Measurements from ENCODE around the gene OBSCN.

OBSCN gene

DNA sequence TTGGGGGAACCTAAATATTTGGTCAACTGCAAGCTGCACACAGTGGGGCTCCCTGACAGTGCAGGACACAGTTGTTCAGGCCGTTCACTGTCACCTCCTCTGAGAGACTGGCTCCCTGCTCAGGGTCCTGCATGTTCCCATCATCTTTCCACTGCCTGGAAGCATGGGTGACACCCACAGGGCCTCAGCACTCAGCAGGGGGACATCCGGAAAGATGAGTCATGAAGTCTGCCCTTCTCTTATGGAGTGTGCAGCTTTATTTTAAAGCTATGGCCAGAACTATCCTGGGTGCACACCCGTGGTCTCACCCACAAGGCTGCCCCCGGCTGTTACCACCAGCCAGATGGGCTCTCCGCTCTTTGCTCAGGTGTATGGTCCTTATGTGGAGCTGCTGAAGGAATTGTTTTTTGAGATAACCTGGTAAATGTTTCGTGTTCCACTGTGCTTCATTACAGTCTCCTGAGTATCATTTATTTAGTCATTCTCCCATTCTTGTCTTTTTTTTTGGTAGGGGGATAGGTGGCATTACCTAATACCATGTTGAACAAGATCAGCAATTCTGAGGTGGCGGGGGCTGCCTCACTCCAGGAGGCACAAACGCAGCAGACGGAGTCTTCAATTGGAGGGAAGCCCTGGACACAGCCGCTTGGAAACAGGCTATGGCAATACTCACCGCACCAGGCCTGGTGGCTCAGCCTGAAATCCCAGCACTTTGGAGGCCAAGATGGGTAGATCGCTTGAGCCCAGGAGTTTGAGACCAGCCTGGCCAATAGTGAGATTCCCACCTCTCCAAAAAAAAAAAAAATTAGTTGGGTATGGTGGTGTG, 184.5 kb downstream of the OBSCN start:
- no peak for DNase-seq

DNA sequence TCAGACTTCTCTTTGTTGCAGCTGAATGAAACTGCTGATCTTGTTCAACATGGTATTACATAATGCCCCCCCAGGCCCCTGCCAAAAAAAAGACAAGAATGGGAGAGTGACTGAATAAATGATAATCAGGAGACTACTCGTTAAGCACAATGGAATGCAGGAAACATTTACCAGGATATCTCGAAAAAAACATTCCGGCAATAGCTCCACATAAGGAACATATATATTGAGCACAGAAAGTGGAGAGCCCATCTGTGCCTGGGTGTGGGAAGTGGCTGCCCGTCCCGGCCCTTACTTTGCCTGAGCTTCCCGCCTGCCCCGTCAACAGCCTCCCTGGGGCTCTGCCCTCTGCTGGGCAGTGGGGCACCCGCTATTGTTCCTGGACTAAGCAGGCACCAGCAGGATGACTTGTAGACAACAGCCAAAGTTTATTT, 185.4 kb downstream of the OBSCN start:
- peak in 1 of 2 experiments; percentile 51 for DNase-seq

DNA sequence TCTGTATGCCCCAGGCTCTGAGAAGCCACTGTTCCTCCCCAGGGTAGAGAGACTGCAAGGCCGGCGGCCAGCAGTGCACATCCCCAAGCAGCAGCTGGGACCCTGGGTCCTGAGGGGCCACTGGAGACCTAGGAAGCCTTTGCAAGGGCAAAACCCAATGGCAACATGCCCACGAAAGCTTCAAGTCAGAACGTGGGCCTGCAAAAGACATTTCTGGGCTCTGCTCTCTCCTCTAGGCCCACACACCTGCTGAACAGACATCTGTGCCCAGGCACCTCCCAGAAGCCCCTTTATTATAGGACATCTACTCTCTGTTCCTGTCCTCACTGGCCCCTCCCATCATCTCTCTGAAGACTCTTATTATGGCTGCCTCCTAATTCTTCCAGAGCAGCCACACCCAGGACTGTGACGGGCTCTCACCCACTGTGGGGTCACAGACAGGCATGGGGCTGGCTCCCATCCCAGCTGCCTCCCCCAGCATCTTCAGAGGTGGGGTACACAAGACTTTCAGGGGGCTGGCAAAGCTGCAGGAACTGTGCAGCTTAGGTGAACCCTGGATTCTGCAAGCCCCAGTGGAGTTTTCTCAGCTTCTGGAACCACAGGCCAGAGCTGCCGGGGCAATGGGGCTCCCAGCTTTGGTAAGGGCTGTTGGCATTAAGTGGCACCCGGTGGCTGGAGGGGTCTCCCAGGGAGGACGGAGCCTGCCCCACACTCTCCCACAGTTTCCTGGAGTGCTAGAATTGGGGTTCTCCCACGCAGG, 186.1 kb downstream of the OBSCN start:
- no peak for DNase-seq

DNA sequence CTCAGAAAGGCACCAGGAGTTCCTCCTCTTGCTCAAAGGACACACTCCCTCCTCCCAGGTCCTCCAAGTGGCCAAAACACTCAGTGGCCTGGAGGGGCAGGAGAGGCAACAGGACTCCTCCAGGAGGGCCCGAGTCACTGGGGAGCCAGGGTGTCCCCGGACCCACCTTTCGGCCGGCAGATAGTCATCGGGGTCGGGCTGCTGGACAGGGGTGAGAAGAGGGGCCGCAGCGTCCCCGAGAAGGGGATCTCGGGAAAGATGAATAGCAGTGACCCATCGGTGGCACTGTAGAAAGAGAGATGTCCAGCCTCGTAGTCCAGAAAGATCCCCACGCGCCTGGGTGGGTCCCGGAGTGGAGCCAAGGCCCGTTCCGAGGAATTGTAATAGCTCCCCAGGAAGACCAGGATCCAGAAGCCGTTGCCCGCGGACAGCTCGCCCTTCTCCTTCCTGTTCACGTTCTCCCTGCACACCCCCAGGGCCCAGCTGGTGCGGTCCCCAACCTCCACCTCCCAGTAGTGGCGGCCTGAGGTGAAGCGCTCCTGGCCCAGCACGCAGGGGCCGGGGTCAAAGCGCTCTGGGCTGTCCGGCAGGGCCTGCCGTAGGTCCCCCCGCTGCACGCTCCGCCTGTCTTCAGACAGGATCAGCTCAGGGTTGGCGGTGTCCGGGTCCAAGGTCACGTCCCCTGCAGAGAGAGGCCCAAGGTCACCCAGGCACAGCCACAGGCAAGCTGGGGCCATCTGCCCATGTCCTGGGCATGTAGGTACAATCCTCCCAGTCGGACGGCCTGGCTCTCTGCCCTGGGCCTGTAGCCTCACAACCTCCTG, 186.9 kb downstream of the OBSCN start:
- DNase-seq = no peak

DNA sequence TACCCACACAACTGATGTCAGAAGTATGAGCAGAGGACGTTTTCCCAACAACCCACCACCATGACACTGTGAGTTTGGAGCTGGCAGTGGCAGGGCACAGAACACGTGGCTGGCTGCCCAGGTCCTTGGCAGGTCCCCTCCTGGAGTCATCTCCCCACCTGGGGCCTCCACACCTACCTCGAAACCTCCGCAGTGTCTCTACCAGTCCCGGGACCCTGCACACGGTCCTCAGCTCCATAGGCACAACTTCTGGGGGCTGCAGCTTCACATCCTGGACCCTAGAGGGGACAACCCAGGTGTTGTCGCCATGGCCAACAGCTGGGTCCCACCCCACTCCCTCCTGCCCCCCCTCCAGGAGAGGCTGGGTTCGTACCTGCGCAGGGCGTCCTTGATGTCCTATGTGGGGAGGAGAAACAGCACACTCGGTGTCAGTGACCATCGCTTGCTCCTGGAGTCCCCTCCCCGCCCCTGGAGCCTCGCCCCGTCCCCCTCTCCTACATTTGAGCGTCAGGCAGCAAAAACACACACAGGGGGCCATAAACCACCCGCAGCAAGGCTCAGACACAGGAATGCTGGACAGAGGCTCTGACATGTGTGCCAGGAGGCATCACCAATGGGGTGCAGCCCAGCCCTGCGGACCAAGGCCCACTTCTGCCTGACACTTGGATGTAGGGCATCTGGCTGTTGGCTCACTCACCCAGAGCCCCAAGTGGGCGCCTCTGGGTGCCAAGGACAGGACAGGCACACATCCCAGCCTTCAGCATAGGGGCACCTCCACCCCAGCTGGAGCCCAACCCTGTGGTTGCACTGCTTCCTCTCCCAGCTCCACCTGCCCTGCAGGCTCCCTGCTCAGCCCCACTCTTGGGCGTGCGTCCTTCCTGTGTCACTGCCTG, 189.2 kb downstream of the OBSCN start:
- no peak for DNase-seq

DNA sequence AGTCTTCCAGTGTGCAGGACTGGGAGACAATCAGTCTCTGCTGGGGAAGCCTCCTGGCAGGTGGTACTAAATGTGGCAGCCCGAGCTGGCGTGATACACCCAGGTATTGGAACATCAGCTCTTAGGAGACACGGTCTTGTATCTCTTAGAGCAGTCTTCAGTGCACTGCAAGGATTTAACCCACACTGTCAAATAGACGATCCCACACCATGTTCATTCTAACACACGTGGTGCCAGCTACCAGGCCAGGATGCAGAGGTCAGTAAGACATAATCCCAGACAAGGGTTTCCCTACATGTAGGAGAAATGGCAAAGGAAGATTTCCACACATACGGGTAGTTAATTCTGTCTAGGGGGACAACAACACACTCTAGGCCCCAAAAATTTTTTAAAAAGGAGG, 190.1 kb downstream of the OBSCN start:
- no peak for DNase-seq

DNA sequence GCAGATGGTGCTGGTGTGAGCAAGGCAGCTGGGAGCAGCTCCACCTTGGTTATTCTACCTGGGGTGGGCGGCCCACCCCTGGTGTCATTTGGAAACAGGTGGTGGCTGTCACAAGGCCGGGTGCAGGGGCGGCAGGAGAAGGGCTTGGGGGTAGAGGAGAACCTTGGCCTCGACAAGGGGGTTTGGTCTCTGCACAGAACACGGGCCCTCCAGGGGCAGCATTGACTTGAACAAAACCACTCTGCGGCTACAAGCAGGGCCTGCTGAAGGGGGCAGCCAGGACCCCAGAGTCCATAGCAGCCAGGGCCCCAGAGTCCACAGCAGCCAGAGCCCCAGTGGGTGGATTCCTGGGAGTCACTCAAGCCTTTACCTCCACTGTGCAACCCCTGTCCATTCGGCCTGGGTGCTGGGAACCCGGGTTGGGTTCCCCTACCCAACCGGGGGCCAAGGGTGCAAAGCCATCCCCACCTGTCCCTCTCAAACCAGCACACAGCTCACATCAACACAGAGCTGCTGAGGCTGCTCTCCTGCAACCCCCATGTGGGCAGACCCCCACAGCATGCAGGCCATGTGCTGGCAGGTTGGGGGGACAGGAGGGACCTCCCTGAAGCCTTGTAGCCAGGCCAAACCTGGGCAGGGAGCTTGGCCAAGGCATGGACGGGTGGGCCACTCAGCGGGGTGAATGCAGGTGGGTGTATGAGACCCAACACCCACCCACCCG, 191.1 kb downstream of the OBSCN start:
- no peak for DNase-seq

DNA sequence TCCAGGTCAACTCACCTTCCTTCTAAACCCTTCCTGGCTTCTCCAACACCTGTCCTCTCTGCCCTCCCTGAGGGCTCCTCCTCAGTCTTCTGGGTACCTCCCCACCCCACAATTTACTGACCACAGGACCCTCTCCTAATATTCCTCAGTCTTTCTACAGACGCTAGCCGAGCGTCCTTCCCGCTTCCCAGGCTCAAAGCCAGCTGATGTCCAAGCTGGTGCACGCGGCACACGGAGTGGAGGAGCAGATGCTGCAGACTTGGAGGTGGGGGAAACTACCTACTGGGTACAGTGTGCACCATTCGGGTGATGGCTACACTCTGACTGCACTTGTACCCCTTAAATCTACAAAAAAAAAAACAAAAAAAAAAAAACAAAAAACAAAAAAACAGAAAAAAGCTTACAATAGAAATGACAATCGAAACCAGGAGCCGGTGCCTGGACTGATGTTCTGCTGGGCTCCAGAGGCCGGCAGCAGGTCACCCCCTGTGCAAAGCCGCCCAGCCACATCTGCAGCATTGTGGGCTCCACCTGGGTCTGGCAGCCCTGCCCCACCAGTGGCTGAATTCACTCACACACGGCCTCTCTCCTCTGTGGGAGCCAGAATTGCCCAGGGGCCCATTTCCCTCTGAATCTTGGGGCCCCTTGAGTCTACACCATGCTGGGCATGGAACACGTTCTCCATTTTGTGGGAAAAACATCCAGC, 191.8 kb downstream of the OBSCN start:
- no peak for DNase-seq

DNA sequence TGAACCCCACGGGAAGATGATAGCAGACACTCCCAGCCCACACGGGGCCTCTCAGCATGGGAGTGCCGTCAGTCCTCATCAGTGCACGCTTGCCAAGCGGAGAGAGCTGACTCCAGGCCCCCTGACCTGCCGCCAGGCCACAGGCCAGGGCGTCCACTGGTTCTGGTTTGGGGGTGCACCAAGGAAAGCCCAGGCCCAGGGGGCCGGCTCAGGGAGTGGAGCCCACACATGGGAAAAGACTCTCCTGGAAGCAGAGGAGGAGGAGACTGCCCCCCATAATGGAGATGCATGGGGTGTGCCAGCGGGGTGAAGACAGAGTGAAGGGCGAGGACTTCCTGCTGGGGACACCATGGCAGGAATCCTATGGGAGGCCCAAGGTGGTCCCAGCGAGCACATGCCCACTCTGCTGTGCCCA, 192.4 kb downstream of the OBSCN start:
- no peak for DNase-seq

DNA sequence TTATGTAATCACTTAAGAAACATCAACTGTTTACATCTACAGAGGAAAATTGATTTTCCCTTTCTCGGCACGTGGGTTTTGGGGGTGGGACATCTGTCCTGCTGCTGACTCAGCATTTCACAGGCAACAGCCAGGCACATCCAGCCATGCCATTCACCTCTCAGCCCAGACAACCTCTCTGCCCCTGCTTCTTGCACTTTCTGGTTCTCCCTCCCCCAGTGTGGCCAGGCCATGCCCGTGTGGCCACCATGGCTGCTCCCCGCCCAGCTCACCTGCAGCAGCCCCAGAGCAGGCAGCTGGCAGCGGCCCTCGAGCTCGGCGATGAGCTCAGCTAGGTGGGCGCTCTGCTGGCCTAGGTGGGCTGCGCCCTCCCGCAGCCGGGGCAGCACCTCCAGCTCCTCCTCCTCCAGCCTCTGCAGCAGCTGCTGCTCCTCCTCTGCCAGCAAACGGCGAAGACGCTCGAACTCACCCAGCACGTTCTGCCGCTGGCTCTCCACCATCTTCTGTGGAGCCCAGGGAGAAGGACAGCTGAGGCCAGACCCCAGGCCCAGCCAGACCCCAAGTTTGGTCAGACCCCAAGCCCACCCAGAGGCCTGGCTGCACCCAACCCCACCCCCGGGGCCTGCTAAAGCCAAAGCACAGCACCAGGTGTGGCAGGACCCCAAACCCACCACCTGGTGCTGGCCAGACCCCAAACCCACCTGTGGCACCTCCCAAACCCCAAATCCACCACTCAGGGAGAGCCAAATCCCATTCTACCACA, 193.0 kb downstream of the OBSCN start:
- DNase-seq = no peak

DNA sequence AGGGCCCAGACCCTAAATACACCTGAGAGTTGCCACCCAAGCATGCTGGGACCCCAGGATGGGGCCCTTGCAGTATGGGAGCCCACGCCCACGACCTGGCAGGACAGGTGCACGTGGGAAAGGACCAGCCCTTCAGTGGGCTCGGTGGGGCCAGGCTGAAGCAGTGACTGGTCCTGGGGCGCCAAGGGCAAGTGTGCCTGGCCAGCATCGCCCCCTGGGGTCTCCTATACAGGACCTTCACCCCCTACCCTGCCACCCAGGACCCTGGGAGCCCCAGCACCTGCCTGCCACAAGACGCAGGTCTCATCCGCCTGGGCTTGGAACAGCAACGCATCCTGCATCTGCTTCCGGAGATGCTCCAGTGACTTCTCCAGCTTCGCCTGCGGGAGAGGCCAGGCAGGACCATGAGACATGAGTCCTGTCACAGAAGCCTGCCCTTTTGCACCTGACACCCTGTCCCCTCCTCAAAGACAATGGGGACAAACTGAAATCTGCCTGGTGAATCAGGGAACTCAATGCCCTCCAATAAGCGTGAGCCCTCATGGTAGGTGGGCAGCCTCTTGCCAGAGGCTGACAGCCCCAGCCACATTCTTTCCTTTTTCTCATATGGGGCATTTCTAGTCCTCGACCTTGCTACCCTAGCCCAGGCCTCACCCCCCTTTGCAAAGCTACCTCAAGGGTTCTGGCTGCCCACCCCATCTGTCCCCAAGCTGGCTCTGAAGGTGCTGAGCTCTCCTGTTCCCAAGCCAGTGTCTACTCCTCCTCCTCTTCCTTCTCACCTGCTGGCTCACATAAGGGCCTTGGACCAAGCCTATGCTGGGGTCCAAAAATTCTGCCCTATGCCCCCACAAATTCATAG, 194.2 kb downstream of the OBSCN start:
- no peak for DNase-seq

DNA sequence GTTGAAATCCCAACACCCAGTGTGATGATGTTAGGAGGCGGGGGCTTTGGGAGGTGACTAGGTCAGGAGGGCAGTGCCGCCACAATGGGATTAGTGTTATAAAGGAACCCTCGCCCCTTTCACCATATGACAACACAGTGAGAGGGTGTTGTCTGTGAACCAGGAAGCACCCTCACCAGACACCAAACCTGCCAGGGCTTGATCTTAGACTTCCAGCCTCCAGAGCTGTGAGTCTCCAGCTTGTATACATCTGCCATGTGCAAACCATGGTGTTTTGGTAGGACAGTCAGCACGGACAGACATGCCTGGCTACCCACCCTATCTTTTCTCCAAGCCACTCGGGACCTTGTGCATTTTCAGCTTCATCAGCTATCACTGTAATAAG, 194.8 kb downstream of the OBSCN start:
- DNase-seq = no peak

DNA sequence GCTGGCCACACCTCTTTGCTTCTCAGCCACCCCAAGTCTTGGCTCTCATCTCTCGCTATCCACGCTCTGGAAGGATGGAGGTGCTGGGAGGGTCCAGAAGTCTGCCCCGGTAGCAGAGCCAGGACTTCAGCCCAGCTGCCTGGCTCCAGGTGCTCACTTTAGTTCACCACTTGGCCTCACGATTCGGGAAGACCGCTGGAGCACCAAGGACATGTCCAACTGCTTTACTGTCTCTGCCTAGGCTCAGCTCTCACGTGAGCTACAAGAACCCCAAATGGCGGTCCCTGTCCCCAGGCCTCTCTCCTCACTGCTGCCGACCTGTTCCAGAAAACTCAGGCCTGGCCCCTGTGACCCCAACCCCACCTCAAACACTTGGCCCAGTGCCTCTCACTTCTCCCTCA, 195.4 kb downstream of the OBSCN start:
- no peak for DNase-seq

DNA sequence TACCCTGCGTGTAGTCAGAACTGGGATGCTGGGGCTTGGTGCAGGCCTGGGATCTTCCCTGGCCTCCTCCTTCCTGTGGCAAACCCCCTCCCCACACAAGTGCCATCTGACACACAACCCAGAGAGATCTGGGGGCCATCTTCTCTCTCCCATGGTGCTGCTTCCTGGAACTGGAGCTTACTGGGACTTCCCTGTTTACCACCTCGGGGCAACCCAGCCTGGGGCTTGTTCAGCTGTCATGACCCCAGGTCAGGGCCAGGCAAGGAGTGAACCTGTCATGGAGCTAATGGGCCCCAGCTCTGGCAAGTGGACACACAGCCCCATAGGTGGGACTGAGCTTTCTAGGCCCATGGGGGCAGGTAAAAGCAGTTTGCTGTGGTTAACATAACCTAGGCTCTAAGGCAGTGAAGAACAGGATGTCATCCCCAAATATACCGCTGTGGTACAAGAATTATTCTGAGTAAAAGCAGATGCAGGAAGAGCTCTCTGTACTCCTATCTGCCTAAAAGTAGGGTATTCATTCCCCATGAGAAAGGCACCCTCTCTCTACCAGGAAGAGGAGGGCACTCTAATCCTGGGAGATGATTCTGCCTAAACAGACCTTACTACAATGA, 196.4 kb downstream of the OBSCN start:
- DNase-seq = no peak

DNA sequence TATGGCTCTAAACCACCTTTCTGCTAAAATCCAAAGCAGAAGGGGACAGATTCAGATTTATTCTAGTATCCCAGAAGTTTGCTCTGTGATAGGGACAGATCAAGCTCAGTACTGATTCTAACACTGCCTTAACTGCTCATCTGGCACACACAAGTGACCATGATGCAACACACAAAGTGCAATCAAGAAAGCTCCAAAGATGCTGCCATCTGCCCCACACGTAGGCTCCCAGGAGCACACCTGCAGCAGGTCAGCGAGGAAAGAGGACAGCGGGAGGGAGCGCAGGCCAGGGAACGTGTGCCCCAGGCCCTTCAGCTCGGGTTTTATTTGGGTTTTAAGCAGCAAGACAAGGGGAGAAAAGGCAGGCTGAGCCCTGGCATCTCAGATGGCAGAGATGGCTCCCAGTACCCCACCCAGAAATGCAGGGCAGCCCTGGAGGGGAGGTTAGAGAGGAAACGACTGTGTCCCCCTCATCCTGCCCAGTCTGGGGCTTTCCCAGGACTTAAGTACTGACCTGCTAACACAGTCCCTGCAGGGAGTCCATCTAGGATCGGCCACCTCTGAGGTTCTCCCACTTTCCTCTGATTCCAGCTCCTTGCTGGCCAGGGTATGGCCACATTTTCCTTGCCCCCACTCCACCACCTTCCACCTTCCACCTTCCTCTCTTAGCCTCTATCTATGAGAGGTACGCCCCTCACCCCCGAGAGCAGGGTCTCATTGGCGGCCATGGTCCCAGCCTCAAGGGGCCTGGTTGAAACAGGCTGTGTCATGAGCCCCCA, 197.5 kb downstream of the OBSCN start:
- DNase-seq = no peak

DNA sequence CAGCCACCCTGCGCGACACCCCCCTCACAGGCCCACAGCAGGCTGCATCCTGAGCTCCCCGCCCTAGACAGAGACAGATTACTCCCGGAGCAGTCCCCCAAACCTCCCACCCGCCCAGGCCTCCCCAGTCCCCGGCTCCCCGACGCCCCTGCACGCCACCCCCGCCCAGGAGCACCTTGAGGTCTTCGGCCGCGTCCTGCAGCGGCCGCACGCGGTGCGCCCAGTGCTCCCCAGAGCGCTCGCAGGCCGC, 198.1 kb downstream of the OBSCN start:
- no peak for DNase-seq

DNA sequence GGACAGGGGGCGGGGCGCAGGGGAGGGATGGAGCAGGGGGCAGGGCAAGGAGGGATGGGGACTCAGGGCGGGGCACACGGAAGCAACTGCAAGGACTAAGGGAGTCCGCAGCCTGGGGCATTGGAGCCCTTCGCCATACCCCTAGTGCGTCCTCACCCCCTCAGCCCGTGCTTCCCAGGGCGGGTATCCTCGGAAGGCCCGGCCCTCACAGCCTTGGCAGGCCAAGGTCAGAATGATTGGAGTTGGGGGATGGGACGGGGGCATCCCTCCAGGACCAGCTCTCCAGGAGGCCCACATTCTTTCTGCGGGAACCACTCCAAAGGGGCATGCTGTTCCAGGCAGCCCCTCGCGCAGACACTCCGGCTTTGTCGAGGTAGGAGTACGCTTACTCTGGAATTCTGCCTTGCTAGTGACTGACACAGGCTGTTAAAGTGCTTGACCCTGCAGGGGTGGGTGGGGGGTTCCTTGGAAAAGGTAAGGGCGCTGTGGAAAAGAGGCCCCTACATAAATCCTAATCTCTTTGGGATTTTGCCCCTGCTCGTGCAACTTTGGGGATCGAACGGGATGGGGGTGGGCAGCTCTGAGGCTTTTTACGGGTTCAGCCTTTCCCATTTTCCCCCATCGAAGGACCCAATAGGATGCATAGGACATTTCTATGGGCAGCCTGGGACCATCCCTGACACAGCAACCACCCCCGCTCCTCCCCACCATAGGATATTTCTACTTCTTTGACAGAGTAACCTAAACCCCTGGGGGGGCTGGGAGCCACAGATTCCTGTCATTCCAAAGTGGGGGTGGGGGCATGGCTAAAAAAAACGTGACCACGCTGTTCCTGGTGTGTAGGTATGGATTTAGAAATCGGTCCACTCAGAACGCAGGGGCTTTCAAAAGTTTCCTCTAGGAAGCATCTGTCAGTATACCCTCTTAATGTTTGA, 199.5 kb downstream of the OBSCN start:
- no peak for DNase-seq
